BLaER1 (cell line): Measurements from ENCODE around the gene RGS3.

Source experiments
- H3K27ac ChIP-seq: shearing (Covaris generic); formaldehyde crosslinking; 2 replicates; pipeline ENCODE4 v1.8.1; 2022
- H3K27me3 ChIP-seq: shearing (Covaris generic); formaldehyde crosslinking; 2 replicates; pipeline ENCODE4 v1.8.1; 2022
- H3K36me3 ChIP-seq: shearing (Covaris generic); formaldehyde crosslinking; 2 replicates; pipeline ENCODE4 v1.8.1; 2022
- H3K4me1 ChIP-seq: shearing (Covaris generic); formaldehyde crosslinking; 2 replicates; pipeline ENCODE4 v1.8.1; 2022
- H3K4me2 ChIP-seq: shearing (Covaris generic); formaldehyde crosslinking; 2 replicates; pipeline ENCODE4 v1.8.1; 2022
- H3K4me3 ChIP-seq: shearing (Covaris generic); formaldehyde crosslinking; 2 replicates; pipeline ENCODE4 v1.8.1; 2022
- H3K9ac ChIP-seq: shearing (Covaris generic); formaldehyde crosslinking; 2 replicates; pipeline ENCODE4 v1.8.1; 2022
- H3K9me3 ChIP-seq: shearing (Covaris generic); formaldehyde crosslinking; 2 replicates; pipeline ENCODE4 v1.8.1; 2022
- H4K20me1 ChIP-seq: shearing (Covaris generic); formaldehyde crosslinking; 2 replicates; pipeline ENCODE4 v1.8.1; 2022
- Cebpa-rat ChIP-seq: shearing (Covaris generic); IDR thresholded peaks from 2 replicates; pipeline ENCODE4 v1.8.1; 2022

RGS3 gene

DNA sequence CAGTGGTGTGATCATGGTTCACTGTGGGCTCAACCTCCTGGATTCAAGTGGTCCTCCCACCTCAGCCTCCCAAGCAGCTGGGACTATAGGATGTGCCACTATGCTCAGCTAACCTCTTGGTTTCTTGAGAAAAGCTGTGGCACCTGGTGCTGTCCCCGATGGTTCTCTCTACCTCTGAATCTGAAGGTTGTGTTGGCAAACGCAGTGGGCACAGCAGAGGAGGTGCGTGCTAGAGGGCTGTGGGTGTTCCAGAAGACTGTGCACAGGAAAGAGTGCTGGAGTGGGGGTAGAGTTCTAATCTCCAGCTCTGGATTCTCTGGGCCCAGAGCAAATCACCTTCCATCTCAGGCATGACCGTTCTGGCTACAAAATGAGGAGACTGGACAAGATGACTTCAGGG lies 12.5 kb downstream of the RGS3 start:
- H3K36me3 ChIP-seq, result no peaks in the 10 kb centered on the region
- no peaks in the 10 kb centered on the region for H3K27me3 ChIP-seq
- H3K9ac ChIP-seq, result no peak overlapping the region
- no peak for TF ChIP-seq Cebpa-rat
- H3K9me3 ChIP-seq, result no peaks in the 10 kb centered on the region
- H4K20me1 ChIP-seq, result no peaks in the 10 kb centered on the region
- H3K4me1 ChIP-seq, result peaks cover 9% of the 10 kb centered on the region; the same call in 1 of the 2 replicates
- H3K27ac ChIP-seq, result no peak overlapping the region
- no peak overlapping the region for H3K4me2 ChIP-seq
- no peak overlapping the region for H3K4me3 ChIP-seq

- Histone ChIP-seq H3K4me2 (no peak overlapping the region), H3K4me1 (peaks cover 9% of the 10 kb centered on the region; the same call in 1 of the 2 replicates), H3K36me3 (no peaks in the 10 kb centered on the region), H3K27me3 (no peaks in the 10 kb centered on the region), H3K4me3 (no peak overlapping the region), H4K20me1 (no peaks in the 10 kb centered on the region), H3K9me3 (no peaks in the 10 kb centered on the region), H3K9ac (no peak overlapping the region), H3K27ac (no peak overlapping the region)
- no peak for TF ChIP-seq Cebpa-rat
Observed at GRCh38 chr9:113476511-113476916, 13.0 kb downstream of the RGS3 start.

GRCh38 chr9:113477058-113477457 lies 13.5 kb downstream of the RGS3 start:
- no peak for TF ChIP-seq Cebpa-rat
- Histone ChIP-seq H3K36me3 (no peaks in the 10 kb centered on the region), H3K9me3 (no peaks in the 10 kb centered on the region), H3K27me3 (no peaks in the 10 kb centered on the region), H3K4me3 (no peak overlapping the region), H3K4me2 (no peak overlapping the region), H3K4me1 (peaks cover 9% of the 10 kb centered on the region; the same call in 1 of the 2 replicates), H3K9ac (no peak overlapping the region), H3K27ac (no peak overlapping the region), H4K20me1 (no peaks in the 10 kb centered on the region)

DNA sequence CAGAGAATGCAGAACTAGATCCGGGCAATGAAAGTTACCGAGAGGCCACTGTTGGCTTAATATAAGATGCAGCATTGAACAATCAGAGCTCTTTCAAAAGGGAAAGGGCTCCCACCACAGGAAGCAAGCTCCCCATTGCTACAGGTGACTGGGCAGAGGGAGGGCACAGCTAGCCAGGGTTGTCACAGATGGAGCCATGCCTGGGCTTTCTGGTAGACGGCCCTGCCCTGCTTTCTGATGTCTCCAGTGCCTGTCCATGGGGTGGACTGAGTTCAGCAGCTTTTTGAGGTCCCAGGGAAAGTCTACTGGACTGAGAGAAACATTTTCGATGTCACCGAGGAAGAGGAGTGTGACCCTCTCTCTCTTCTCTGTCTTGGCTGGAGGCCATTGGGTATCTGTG lies 14.1 kb downstream of the RGS3 start:
- H3K9me3 ChIP-seq, result no peaks in the 10 kb centered on the region
- TF ChIP-seq Cebpa-rat, result no peak
- no peaks in the 10 kb centered on the region for H3K36me3 ChIP-seq
- no peak overlapping the region for H3K4me2 ChIP-seq
- H3K9ac ChIP-seq, result no peak overlapping the region
- H4K20me1 ChIP-seq, result no peaks in the 10 kb centered on the region
- peaks cover 9% of the 10 kb centered on the region; the same call in 1 of the 2 replicates for H3K4me1 ChIP-seq
- H3K4me3 ChIP-seq, result no peak overlapping the region
- H3K27me3 ChIP-seq, result no peaks in the 10 kb centered on the region
- H3K27ac ChIP-seq, result no peak overlapping the region

DNA sequence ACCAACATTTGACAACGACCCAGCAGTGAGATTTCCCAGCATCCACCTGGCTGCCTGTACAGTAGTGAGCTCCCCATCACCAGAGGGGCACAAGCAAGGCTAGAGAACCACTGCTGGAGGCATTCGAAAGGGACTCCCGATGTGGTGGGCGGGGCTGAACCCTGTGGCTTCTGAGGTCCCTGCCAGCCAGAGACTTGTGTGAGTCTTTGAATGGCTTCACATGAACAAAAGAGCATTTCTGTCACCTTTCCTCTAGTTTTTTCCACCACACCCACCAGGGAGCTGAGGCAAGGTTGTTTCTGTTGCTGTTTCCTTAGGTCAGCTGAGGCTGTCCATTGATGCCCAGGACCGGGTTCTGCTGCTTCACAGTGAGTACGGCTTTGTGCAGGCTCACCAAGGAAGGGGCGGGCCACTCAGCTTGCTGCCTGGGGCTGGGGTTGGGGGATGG lies 15.7 kb downstream of the RGS3 start:
- Histone ChIP-seq H3K4me3 (no peak overlapping the region), H4K20me1 (no peaks in the 10 kb centered on the region), H3K4me2 (no peak overlapping the region), H3K9ac (no peak overlapping the region), H3K27me3 (no peaks in the 10 kb centered on the region), H3K4me1 (peaks cover 14% of the 10 kb centered on the region), H3K9me3 (no peaks in the 10 kb centered on the region), H3K27ac (no peak overlapping the region), H3K36me3 (no peaks in the 10 kb centered on the region)
- no peak for TF ChIP-seq Cebpa-rat

DNA sequence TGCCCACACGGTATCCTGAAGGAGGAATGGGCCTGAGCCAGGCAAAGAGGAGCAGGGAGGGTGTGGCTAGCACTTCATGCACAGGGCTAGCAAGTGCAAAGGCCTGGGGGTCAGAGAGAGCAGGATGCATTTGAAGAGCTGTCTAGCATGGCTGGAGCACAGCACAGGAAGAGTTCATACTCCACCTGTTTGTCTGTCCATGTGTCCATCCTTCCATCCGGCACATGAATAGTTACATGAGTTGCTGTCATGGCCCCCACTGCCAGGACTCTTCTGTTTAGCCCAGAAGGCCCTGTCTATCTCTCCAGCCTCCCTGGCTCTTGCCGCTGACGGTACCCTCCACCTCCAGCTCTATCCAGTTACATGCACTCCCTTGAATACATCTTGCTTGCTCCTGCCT lies 17.1 kb downstream of the RGS3 start:
- Histone ChIP-seq H4K20me1 (no peaks in the 10 kb centered on the region), H3K4me3 (no peak overlapping the region), H3K4me1 (peaks cover 21% of the 10 kb centered on the region), H3K27me3 (no peaks in the 10 kb centered on the region), H3K9me3 (no peaks in the 10 kb centered on the region), H3K9ac (no peak overlapping the region), H3K27ac (no peak overlapping the region), H3K36me3 (no peaks in the 10 kb centered on the region), H3K4me2 (no peak overlapping the region)
- TF ChIP-seq Cebpa-rat, result no peak

GRCh38 chr9:113481176-113481787 lies 17.8 kb downstream of the RGS3 start:
- Histone ChIP-seq H3K27me3 (no peaks in the 10 kb centered on the region), H3K27ac (no peak overlapping the region), H3K4me3 (no peak overlapping the region), H4K20me1 (no peaks in the 10 kb centered on the region), H3K4me2 (no peak overlapping the region), H3K36me3 (no peaks in the 10 kb centered on the region), H3K9me3 (no peaks in the 10 kb centered on the region), H3K4me1 (peaks cover 14% of the 10 kb centered on the region), H3K9ac (no peak overlapping the region)
- TF ChIP-seq Cebpa-rat, result no peak

- no peak overlapping the region for H3K4me3 ChIP-seq
- H3K27ac ChIP-seq, result no peak overlapping the region
- H3K9ac ChIP-seq, result no peak overlapping the region
- H3K9me3 ChIP-seq, result no peaks in the 10 kb centered on the region
- H3K36me3 ChIP-seq, result no peaks in the 10 kb centered on the region
- no peak overlapping the region for H3K4me2 ChIP-seq
- H3K27me3 ChIP-seq, result no peaks in the 10 kb centered on the region
- no peak for TF ChIP-seq Cebpa-rat
- H3K4me1 ChIP-seq, result peaks cover 13% of the 10 kb centered on the region
- no peaks in the 10 kb centered on the region for H4K20me1 ChIP-seq
Observed at GRCh38 chr9:113482341-113482740, 18.8 kb downstream of the RGS3 start.

- Histone ChIP-seq H3K9ac (no peak overlapping the region), H3K9me3 (no peaks in the 10 kb centered on the region), H3K27ac (no peak overlapping the region), H3K36me3 (no peaks in the 10 kb centered on the region), H3K4me2 (no peak overlapping the region), H3K4me1 (peaks cover 13% of the 10 kb centered on the region), H3K4me3 (no peak overlapping the region), H3K27me3 (no peaks in the 10 kb centered on the region), H4K20me1 (no peaks in the 10 kb centered on the region)
- TF ChIP-seq Cebpa-rat, result no peak
Observed at GRCh38 chr9:113482991-113483675, 19.6 kb downstream of the RGS3 start.

DNA sequence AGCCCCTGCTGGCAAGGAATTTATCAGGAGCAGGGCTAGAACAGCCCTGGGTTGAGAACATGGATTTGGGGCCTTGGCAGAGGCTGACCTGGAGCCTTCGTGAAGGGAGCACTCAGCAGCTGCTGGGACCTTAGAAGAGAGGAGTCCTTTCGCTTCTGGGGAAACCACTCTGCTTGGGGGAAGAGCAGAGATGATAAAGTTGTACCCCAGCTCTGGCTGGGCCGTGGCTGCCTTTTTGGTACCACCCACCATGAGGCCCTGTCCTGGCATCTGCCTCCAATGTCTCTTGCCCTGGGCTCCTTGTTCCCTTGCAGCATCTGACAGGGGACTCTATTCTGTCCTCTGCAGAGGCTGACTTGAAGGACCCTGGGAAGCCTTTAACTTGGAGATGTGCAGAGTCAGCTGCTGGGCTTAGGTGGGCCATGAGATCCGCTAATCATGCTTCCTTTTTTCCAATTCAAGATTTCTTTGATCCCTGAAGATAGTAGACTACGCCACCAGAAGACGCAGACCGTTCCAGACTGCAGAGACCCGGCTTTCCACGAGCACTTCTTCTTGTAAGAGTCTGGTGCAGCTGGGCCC lies 20.2 kb downstream of the RGS3 start:
- H3K9ac ChIP-seq, result no peak overlapping the region
- H3K27me3 ChIP-seq, result no peaks in the 10 kb centered on the region
- TF ChIP-seq Cebpa-rat, result no peak
- no peaks in the 10 kb centered on the region for H3K9me3 ChIP-seq
- no peaks in the 10 kb centered on the region for H4K20me1 ChIP-seq
- H3K4me2 ChIP-seq, result 0 out of 2 replicates have a peak overlapping the region, but pooled peaks have one; percentile 46
- H3K4me1 ChIP-seq, result peaks cover 13% of the 10 kb centered on the region
- no peak overlapping the region for H3K27ac ChIP-seq
- H3K4me3 ChIP-seq, result no peak overlapping the region
- H3K36me3 ChIP-seq, result no peaks in the 10 kb centered on the region
